ENCODE results near the gene LTBP2. TPM values are rescaled to one million over a fixed set of nuclear protein-coding genes. Genes with fewer than 3 reads are reported as not detected.

Gene LTBP2
- total RNA-seq, 1 donor from 2014 or later, result 7.6 TPM

DNA sequence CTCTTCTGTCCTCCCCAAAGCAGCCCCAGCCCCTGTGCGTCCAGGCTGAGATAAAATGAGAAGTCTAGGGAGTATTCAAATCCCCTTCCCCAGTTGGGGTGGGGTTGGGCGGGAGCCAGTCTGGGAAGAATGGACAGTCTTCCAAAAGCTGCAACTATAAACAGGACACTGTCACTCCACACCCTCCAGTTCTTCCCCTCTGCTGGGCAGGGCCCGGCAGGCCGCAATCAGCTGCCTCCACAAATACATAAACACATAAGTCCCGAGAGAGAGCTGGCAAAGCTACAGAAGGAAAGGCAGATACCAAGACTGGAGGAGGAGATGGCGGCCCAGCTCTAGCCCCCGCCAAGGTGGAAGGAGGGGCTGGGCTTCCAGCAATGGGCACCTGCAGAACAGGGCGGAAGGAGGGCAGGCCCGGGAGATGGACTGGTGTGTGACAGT, 12.7 kb downstream of the LTBP2 start:
- intact Hi-C loops (cut with DNase I), result no loop called here
- ATAC-seq (peak; percentile 45), DNase-seq (ENCODE audit: missing footprints) (peak; percentile 70)

DNA sequence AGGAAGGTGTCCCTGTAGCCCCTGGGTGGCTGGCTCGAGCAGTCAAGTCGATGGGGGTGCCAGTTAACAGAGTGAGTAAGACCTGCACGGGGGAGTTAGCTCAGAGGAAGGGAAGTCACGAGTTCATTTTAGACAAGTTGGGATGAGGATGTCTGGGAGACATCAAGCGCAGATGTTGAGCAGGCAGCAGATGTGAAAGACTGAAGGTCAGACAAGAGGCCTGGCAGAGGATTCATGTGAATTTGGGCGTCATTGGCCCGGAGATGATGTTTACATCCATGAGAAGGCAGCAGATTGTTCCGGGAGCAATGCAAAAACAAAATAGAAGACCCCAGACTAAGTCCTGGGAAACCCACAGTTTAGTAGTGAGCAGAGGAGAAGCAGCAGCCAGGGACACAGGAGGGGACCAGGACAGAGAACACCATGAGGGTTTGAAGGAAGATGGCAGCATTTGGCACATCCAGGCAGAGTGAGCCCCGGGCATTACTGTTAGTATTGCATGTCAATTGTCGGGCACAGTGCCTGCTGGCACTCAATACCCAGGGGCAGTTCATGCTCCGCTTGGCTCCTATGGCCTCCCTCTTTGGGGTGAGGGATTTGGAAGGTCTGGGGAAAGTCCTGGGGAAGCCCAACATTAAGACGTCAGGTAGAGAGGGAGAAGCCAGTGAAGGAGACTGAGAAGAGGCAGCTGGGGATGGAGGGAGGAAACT, 15.1 kb downstream of the LTBP2 start:
- ATAC-seq (no peak), DNase-seq (ENCODE audit: missing footprints) (peak; percentile 32)
- intact Hi-C loops (cut with DNase I), result no loop called here

DNA sequence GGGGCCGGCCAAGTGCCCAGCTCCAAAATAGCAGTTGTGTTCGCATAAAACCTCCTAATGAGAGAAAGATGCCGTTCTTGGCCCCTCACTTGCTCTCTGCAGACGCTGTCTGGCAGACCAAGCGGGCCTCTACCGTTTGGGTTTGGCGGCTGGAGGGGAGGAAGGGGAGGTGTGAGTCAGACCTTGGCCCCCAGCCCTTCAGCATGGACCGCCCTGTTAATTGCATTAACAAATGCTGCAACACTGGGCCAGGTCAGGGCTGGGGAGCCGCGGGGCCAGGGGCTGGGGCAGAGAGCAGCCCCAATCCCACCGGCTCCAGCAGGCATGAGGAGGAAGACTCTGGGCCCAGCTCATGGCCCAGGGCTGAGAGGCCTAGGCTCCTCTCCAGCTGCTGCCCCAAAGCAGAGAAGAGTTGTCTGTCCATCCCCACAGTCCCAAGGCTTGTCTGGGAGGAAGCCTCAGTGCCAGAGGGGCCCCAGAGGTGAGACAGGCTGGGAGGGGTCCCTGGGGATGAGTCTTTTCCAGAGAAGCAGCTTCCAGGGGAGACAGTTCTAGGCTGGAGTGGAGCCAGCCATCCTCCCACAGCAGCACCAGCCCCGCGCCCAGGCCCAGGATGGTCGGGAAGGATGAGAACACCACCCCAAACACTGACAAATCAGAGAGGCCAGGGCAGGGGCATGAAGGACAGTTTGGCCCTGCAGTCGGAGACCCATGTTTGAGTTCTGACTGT, 16.9 kb downstream of the LTBP2 start:
- ATAC-seq (peak; percentile 52), DNase-seq (ENCODE audit: missing footprints) (peak; percentile 81)
- intact Hi-C loops (cut with DNase I), result no loop called here

DNA sequence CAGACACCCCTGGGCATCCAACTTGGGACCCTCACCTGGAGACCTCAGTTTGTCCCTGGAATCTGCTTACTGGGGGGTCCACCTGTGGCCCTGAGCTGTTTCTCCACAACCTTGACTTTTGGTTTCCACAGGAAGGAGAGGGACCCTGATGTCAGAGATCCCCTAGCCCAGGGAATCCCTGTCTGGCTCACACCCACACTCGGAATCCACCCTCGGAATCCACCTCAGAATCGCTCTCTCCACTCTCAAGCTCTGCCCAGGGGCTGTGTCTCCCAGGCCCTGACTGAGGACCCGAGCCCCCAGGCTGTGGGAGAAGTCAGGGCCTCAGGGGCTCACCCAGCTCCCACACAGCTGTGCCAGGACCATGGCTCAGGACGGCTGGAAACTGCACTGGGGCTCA, 17.4 kb downstream of the LTBP2 start:
- intact Hi-C loops (cut with DNase I), result loop anchor here (5.0 kb wide), 2 partner anchors 42 to 102 kb away; partner anchors contain the start of genes ISCA2 and NPC2

DNA sequence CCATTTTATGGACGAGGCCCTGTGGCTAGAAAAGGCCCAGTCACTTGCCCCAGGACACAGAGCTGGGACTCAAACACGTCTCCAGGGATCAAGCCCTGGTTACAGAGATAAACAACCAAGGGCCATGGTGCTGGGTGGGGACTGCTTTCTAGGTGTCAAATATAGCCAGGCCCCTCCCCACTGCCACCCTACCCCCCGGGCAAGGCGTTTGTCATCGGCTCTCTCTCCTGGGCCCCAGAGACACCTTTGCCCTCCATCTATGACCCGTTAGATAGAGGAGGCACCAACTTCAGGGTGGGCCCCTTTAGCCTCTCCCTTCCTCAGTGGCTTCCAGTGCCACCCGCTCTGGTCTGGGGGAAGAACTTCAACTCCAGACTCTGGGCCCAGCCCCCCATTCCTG, 18.0 kb downstream of the LTBP2 start:
- intact Hi-C loops (cut with DNase I), result loop anchor here (5.0 kb wide), 2 partner anchors 42 to 102 kb away; partner anchors contain the start of genes ISCA2 and NPC2
- ATAC-seq, result no peak
- DNase-seq (ENCODE audit: missing footprints), result no peak

More for the DNA sequence above, 17.4 kb downstream of the LTBP2 start:
- ATAC-seq (no peak), DNase-seq (ENCODE audit: missing footprints) (no peak)

DNA sequence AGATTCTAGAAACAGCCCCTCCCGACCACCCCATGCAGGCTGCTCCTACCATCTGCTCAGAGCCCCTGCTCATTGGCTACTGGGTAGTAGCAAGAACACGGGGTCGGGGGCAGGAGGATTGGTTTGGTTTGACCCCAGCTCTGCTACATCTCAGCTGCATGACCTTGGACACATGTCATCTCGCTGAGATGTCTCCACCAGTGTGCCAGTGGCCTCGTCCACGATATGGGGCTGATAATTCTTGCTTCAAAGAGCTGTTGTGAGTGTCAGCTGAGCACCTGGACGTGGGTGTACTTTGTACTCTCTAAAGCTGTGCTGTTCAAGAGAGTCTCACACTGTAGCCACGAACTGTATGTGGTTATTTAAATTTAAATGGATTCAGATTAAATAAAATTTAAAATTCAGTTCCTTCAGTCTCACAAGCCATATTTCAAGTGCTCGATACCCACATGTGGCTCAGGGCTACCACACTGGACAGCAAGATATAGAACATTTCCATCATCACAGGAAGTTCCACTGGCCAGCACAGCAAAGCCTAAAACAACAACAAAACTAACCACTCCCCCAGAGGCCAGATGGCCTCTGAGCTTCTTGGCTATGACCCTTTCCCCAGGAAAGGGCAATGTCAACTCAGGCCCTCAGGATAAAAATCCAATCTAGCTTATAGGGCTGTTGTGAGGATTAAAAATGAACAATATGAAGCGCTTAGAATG, 18.6 kb downstream of the LTBP2 start:
- ATAC-seq (peak; percentile 56), DNase-seq (ENCODE audit: missing footprints) (no peak)
- intact Hi-C loops (cut with DNase I), result loop anchor here (5.0 kb wide), 2 partner anchors 41 to 101 kb away; partner anchors contain the start of genes ISCA2 and NPC2

DNA sequence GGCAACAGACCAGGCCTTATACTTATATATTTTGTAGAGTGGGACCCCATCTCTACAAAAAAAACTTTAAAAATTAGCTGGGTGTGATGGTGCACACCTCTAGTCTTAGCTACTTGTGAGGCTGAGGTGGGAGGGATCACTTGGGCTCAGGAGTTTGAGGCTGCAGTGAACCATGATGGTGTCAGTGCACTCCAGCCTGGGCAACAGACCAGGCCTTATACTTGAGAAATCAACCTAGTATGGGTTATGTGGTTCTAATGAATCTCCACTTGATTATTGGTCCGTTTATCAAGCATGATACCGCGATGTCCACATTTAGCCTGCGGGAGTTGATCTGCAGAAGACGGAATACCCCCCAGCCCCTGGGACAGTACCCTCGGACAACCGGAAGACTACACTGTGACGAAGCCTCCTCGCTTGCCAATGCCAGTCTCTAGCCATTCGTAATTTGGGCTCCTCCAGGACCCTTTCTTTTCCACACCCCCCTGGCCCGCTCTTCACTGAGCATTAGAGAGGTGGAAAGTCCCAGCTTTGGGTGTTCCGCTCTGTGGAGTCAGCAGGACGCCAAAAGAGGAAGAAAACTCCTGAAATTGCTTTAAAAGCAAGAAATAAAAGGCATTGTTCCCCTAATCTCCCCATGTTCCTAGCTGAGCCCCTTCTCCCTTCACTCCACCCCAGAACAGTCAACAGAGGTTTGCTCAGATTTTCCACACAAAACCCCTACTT, 19.4 kb downstream of the LTBP2 start:
- intact Hi-C loops (cut with DNase I), result loop anchor here (5.0 kb wide), 2 partner anchors 40 to 100 kb away; partner anchors contain the start of genes ISCA2 and NPC2
- ATAC-seq (peak; percentile 23), DNase-seq (ENCODE audit: missing footprints) (no peak)

DNA sequence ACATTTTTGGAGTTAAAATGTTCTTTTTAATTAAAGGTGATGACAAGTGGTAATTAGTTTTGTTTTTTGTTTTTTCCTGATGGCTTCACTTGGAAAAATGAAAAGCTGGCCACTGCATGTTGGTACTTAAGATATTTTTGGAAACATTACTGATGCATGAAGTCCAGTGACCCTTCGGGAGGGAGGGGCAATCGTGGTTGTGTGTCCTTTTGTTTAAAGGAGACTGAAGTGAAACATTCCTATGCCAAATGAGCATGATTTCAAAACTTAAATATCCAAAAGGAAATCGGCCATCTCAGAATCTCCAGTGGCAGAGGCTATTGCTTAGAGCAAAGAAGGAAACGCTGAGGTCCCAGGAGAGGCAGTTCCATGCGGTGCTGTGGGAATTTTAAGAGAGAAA, 20.1 kb downstream of the LTBP2 start:
- DNase-seq (ENCODE audit: missing footprints), result no peak
- no peak for ATAC-seq
- intact Hi-C loops (cut with DNase I), result loop anchor here (5.0 kb wide), 2 partner anchors 40 to 100 kb away; partner anchors contain the start of genes ISCA2 and NPC2

DNA sequence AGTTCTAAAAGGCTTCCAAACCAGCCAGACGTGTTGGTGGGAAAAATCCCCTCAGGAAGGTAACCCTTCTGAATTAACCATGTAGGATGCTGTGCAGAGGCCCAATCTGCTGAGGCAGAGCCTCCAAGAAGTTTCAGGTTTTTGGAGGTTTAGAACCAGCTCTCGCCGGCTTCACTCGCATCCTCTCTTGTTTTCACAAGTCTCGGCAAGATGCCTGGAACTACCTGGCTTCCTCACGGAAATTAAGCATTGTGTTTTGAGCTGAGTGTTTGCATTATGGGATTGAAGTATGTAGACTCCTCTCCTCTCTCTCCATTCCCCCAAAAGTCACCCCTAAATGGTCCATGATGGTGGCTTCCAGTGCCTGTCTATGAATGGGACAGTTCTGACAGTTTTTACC, 20.6 kb downstream of the LTBP2 start:
- no peak for ATAC-seq
- intact Hi-C loops (cut with DNase I), result loop anchor here (5.0 kb wide), 2 partner anchors 39 to 99 kb away; partner anchors contain the start of genes ISCA2 and NPC2

DNA sequence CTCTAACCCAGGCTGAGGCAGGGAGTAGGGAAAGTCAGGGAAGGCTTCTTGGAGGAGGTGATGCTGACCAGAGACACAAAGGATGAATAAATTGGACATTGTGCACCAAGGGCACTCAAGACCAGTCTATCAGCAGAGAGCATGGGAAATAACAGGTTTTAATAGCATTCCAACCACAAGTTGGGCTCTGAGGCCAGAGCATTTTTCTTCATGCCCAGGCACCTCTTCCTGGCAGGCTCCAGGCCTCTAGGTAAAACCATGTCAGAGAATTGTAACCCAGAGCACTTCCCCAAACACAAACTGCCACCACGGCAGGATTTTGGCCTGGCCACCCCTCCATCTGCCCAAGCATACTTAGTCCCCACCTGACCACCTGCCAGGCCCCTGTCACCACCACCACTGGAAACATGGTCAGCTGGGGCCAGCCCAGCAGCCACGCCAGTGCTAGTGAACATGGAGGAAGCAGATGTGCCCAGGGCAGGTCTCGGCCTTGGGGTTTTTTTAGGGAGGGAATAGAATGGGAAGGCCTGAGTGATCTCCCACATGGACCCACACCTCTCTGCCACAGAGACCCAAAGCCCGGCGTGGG, 22.7 kb downstream of the LTBP2 start:
- DNase-seq (ENCODE audit: missing footprints) (no peak), ATAC-seq (no peak)
- intact Hi-C loops (cut with DNase I), result no loop called here

More for the DNA sequence above, 20.6 kb downstream of the LTBP2 start:
- DNase-seq (ENCODE audit: missing footprints), result no peak

DNA sequence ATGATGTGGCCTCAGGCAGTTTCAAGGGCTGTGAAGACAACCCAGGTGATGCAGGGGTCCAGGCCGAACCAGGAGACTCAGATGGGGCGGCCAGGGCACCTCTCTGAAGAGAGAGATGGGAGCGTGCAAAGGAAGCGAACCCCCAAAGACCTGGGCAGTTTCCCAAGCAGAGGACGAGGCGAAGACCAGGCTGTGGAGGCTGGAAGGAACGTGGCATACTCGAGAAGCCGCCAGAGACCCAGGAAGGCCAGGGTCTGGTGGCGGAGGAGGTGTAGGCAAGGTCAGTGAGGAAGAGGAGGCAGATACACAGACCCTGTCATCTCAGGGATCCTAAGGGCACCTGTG, 24.7 kb downstream of the LTBP2 start:
- no peak for DNase-seq (ENCODE audit: missing footprints)
- intact Hi-C loops (cut with DNase I), result no loop called here
- no peak for ATAC-seq

DNA sequence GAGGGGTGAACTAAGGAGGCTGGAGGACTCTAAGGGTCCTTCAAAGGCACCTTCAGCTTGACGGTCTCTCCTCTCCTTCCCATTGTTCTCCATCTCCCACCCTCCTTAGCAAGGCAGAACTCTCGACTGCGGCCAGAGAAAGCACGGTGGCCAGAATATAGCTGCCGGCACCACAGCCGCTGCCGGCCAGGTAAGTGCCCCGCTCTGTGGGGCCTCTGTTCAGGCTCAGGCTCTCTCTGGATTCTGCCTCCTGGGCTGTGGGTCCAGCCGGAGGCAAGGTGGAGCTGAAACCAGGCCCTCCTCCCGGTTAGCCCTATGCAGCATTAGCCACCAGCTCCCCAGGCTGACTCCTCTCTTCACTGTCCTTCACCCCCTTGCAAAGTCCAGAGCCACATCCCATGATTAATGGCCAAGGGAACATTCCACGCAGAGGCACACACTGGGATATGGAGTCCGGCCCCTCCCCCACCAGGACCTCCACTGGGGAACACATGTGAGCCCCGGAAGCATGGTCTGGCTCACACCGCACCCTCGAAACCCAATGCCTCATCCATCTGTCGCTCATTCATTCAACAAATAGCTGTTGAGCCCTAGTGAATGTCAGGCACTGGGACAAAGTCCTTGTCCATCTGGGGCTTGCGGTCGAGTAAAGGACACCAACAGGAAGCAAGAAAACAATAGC, 25.2 kb downstream of the LTBP2 start:
- ATAC-seq (no peak), DNase-seq (ENCODE audit: missing footprints) (no peak)
- intact Hi-C loops (cut with DNase I), result no loop called here

DNA sequence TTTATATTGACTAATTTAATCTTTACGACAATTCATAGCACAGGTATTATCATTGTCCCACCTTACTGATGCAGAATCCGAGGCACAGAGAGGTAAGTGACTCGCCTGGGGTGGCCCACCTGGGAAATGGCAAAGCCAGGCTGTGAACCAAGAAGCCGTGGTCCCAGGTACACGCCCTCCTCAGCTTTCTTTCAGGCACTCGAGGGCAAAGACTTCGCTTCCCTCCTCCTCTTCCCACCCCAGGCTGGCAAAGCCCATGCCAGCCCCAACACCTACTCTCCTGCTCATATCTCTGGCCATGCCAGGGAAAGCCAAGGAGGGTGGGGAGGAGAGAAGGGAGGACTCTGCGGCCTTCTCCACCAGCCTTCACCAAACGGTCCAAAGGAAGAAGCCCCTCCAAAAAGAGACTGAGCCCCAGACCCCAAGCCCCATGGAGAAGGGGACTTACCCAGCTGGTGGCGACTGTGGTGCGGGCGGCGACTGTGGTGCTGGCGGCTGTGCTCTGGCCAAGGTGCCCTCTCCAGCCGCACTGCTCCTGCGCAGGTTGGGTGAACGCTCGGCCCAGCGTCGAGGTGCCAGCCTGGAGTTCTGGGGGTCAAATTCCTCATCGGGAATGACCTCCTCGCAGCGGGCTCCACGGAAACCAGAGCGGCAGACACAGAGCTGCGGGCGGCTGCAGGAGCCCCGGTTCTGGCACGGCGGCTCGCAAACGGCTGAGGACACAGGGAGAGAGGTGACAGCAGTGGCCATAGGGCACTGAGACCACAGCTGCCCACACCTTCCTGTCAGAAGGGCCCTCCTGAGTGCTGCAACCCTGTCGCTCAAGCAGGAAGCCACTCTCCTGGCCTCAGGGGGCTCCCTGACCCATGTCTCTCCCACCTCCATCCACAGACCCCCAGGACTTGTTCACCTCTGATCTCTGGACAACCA, 26.4 kb downstream of the LTBP2 start:
- intact Hi-C loops (cut with DNase I), result no loop called here
- DNase-seq (ENCODE audit: missing footprints) (no peak), ATAC-seq (no peak)

DNA sequence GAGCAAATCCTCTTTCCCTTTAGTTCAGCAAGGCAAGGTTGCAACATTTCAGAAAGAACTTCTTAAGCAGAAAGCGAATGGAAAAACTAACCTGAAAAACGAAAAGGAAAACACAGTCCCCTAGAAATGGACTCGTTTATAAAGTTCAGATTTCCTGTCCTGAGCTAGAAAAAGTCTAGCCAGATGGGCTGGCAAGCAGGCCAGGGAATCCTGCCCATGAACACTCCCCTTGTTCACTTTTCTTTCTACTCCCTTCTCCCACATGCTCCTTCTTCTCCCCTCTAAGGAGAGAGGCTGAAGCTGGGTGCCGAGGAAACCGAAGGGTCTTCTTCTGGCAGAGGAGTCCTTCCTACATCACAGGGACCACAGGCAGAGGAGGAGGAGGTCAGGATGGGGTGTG, 27.1 kb downstream of the LTBP2 start:
- intact Hi-C loops (cut with DNase I), result no loop called here
- ATAC-seq (no peak), DNase-seq (ENCODE audit: missing footprints) (no peak)

DNA sequence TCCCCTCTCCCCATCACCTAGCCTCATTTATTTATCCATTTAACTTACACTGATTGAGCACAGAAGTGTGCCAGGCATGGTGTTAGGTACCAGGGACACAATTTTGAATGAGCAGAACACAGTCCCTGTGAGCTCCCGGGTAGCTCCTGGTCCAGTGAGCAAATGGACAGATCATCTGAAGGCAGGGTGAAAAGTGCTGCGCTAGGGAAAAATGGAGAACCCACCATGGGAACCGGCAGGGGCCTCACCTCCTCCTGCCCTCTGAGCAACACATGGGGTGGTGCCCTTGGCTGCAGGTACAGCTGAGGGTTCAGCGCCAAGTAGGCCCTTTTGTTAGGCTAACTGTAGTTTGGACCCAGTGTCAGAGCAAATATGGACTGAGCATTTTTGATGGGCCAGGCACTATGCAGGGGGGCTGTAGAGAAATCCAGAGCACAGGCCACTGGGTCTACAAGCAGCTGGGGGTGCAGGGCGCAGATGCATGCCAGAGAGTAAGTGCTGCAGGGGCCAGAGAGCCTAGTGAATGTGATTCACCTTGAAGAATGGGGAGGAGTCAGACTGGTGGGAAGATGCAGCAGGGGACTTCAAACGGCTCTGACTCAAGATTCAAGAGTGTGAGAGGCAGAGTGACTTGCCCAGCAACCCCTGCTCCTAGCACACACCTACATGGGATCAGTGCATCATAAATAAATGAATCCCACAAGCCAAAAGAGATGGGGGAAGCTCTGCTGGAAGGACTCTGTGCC, 28.2 kb downstream of the LTBP2 start:
- intact Hi-C loops (cut with DNase I), result no loop called here
- ATAC-seq, result no peak
- DNase-seq (ENCODE audit: missing footprints), result no peak

DNA sequence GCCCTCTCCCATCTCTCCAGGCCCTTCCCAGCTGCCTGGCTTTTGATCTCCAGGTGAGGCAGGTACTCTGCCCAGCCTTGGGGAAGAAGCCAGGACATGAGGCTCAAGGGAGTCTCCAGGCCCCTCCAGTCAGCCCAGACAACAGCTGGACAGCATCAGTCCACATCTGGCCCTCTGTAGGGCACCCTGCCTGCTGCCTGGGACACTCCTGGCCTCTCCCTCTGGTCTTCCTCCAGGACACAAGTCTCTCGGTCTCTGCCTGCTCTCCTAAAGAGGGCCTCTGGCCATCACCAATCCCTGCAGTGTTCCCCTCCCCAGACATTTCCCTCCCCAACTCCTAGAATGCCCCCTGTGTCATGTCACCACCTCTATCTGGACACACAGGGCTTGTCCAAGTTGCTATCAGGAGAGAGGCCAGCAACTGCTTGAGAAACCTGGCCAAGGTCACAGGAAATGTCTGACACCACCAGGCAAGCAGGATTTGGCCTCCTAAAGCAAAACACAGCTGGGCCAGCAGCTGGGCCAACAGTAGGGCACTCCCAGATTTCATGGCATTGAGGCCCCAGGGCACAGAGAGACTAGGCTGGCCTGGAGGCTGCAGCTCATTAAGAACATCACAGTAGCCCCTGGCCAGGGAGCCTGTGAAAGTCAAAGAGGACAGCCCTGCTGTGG, 29.0 kb downstream of the LTBP2 start:
- ATAC-seq (peak; percentile 90), DNase-seq (ENCODE audit: missing footprints) (peak; percentile 75)
- intact Hi-C loops (cut with DNase I), result no loop called here

All from Right ventricle myocardium inferior (tissue), 1 donor.